HuH-7.5 (cell line): ENCODE results near the gene LEKR1.
"Not testable (repeated sequence)": the region's sequence is repeated elsewhere in the genome, so short reads cannot be mapped to it uniquely, and the experiment has no call there.

Experiments used
- DNase-seq: peaks from one replicate; pipeline ENCODE4 v3.0.0; 2011; ENCODE audit warnings: low spot score

The LEKR1 gene

DNA sequence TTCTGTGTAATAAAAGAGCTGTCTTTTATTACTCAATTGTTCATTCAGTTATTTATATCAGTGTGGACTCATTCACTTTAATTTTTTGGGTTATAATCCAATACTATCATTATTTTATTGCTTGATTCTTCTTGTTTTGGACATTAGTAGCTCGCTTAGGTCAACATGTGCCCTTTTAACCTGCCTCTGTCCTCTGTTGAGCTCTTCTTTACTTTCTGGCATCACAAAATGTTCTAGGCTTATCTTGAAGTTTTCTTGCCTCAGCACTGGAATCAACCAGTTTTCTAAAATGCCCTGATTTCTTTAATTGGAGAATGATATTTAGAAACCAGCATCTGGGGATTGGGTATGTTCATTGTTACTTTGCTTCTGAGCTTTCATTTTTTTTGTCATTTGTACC is 82.2 kb downstream of the LEKR1 start:
- no peak for DNase-seq

DNA sequence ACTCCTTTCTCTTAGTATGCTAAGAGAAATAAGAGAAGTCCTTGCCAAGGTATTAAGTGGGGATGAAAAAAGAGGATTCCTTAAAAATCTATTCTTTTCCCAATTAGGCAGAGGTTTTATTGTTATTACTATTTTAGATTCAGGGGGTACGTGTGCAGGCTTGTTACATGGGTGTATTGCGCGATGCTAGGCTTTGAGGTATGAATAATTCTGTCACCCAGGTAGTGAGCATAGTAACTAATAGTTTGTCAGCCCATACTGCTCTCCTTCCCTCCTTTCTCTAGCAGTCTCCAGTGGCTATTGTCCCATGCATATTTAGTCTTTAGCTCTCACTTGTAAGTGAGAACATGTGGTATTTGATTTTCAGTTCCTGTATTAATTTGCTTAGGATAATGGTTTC is 83.9 kb downstream of the LEKR1 start:
- no peak for DNase-seq

DNA sequence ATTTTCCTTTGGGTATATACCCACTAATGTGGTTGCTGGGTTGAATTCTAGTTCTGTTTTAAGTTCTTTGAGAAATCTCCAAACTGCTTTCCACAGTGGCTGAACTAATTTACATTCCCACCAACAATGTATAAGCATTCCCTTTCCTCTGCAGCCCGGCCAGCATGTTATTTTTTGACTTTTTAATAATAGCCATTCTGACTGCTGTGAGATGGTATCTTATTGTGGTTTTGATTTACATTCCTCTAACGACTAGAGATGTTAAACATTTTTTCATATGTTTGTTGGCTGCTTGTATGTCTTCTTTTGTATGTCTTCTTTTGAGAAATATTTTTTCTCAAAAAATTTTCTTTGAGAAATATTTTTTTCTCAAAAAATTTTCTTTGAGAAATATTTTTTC is 84.7 kb downstream of the LEKR1 start:
- not testable (repeated sequence) for DNase-seq

DNA sequence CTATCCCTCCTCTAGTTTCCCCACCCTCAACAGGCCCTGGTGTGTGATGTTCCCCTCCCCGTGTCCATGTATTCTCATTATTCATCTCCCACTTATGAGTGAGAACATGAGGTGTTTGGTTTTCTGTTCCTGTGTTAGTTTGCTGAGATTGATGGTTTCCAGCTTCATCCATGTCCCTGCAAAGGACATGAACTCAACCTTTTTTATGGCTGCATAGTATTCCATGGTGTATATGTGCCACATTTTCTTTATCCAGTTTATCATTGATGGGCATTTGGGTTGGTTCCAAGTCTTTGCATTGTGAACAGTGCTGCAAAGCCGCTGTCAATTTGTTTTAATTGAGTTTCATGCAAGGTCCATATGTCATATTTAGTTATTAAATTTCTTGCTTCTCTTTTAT is 88.1 kb downstream of the LEKR1 start:
- not testable (repeated sequence) for DNase-seq

DNA sequence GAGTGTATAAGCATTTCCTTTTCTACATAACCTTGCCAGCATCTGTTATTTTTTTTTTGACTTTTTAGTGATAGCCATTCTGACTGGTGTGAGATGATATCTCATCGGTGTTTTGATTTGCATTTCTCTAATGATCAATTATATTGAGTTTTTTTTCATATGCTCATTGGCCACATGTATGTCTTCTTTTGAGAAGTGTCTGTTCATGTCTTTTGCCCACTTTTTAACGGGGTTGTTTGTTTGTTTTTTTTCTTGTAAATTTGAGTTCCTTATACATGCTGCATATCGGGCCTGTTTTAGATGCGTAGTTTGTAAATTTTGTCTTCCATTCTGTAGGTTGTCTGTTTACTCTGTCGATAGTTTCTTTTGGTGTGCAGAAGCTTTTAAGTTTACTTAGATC is 89.2 kb downstream of the LEKR1 start:
- no peak for DNase-seq

DNA sequence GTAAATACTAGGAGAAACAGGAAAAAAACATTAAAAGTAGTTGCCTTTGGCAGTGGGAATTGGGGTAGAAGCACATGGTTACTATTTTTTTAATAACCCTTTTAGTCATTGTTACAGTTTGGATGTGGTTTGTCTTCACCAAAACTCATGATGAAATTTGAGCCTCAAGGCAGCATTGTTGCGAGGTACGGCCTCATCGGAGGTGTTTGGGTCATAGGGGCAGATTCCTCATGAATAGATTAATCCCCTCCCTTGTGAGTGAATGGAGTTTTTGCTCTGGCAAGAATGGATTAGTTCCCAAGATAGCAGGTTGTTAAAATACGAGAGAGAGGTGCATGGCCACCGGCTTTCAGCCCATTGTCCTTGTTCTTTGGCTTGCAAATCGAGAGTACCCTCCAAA is 92.6 kb downstream of the LEKR1 start:
- DNase-seq = no peak

DNA sequence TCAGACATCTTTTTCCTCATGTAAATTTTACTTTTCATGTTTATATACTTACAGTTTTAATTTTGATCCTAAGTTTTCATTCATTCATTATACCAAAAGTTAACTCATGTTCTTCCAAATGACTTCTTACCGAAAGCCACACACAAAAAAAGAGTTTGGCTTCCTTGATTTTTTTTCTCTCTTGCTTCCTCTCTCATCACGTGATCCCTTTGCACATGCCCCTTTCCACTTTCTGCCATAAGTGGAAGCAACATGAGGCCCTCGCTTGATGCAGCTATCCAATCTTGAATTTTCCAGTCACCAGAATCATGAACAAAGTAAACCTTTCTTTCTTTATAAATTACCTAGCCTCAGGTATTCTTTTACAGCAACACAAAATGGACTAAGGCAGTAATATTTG is 93.7 kb downstream of the LEKR1 start:
- DNase-seq = no peak

DNA sequence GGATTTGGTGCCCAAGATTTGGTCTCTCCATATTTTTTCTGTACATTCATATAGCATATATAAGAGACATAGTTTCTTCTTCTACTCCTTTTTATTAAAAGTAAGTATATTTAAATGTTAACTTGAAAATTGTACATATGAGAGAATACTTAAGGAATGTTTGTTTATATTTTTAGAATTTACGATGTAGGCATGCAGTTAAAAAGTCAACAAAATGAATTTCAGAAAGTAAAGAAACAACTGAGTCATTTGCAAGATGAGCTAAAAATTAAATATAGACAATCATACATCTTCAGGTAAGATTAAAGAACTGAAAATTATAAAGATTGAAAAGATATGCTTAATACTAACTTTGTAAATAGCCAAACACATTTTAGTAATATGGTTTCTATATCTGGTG is 94.2 kb downstream of the LEKR1 start:
- no peak for DNase-seq

DNA sequence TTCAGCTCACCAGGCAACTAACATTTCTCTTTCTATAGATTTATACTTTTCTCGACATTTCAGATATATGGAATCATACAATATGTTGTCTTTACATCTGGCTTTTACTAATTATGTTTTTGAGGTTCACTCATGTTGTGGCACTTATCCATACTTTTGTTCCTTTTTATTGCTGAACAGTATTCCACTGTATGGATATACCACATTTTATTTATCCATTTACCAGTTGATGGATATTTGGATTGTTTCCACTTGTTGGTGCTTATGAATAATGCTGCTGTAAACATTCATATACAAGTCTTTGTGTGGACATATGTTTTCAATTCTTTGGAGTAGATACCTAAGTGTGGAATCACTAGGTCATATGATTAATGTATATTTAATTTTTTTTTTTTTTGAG is 97.2 kb downstream of the LEKR1 start:
- DNase-seq = no peak

DNA sequence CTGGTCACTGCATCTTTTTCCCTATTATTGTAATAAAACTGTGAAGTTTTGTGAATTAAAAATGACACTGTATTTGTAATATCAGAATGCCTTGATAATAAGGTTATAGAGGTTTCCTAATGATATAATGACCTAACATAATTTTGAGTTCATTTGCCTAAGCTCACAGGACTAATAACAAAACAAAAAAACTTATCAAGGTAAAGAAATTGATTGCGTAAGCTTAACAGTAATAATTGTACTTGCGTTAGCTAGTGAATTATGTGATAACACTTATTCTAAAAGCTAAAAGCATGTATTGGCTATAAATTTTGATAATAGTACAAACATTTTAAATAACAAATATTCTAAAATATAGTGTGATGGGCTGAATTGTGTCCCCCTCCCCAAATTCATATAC is 112.6 kb downstream of the LEKR1 start:
- no peak for DNase-seq

DNA sequence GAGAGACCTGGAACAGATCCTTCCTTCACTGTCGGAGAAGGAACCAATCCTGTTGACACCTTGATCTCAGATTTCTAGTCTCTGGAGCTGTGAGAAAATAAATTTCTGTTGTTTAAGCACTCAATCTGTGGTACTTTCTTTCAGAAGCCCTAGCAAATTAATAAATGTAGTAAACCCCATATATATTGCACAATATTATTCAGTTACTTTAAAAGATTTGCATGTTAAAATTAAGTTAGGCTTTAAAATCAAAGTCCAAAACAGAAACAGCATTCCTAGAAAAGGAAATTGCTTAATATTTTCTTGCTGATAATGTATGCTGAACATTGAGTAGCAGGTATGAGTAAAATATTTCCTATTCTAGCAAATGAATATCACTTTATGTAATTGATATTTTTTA is 113.2 kb downstream of the LEKR1 start:
- no peak for DNase-seq

DNA sequence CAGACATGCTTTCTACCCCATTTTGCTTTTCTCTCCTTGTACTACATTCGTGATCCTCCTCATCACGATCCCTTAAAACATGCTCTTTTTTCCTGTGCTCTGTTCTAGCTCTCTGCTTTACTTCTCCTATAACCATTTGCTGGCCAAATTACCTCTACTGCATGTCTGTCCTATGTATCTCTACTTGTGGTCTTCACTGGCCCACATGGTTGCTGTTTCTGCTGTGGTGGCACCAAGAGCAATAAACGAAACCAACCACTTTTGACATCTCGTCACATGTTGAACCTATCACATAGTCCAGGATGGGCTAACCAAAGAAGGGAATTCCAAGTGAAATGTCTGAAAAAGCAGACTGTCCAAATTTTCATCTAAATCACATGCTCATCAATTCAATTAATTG is 115.2 kb downstream of the LEKR1 start:
- DNase-seq = no peak

DNA sequence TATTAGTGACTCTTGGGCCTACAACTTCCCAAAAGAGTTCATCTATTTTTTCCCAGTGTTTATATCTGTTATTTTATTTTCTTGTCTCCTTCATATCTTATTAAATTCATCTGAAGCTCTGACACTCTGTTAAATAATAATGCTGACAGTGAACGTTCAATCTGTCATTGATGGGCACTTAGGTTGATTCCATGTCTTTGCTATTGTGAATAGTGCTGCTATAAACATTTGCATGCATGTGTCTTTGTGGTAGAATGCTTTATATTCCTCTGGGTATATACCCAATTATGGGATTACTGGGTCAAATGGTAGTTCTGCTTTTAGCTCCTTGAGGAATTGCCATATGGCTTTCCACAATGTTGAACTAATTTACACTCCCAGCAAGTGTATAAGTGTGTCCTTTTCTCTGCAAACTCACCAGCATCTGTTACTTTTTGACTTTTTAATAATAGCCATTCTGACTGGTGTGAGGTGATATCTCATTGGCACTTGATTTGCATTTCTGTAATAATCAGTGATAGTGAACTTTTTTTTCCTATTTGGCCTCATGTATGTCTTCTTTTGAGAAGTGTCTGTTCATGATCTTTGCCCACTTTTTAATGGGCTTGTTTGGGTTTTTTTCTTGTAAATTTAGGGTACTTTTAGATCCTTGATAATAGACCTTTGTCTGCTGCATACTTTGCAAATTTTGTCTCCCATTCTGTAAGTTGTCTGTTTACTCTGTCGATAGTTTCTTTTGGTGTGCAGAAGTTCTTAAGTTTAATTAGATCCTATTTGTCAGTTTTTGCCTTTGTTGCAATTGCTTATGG is 122.5 kb downstream of the LEKR1 start:
- no peak for DNase-seq

DNA sequence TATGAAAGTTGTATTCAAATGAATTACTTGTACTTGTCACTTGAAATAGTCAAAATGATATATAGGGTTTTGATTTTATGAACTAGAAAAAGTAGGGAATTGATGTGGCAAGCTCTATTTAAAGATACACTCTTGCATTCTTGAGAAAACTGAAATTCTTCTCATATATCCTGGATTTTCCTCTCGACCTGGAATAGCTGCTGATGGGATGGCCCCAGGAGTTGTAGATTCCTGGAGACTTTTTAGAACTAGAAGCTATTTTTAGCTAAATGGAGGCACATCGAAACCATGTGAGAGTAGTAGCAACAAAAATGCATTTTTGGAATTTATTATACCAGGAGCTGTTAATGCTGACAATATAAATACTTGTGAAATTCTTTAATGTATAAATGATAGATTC is 125.9 kb downstream of the LEKR1 start:
- DNase-seq = no peak

DNA sequence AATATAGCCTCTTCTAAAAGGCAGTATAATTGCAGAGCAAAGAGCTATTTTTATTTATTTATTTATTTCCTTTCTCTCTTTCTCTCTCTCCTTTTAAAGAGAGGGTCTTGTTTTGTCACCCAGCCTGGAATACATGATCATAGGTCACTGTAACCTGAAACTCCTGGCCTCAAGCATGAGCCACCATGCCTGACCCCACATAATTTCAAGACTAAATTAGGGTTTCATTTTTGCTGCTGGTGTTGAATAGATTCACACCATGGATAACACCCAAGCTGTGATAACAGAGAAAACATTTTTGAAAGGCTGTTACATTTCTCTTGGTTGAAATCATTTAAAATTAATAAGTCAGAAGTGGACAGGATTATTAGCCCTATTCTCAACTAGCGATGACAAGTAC is 131.6 kb downstream of the LEKR1 start:
- DNase-seq = no peak

DNA sequence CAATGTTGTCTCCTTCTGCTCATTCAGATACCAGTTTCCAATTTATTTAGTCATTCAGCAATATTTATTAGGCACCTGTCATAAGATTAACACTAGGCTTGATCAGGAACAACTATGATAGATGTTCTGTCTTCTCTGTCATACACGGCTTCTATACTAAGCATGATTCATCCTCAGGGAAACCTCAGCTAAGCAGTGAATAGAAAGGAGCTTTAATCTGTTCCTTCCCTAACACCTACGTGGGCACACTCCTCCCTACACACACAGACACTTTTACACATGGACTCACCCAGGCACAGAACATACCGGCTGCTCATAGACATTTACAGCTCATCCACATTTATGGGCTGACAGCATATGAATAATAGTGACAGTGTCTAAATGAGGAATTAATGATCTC is 136.9 kb downstream of the LEKR1 start:
- DNase-seq = no peak

DNA sequence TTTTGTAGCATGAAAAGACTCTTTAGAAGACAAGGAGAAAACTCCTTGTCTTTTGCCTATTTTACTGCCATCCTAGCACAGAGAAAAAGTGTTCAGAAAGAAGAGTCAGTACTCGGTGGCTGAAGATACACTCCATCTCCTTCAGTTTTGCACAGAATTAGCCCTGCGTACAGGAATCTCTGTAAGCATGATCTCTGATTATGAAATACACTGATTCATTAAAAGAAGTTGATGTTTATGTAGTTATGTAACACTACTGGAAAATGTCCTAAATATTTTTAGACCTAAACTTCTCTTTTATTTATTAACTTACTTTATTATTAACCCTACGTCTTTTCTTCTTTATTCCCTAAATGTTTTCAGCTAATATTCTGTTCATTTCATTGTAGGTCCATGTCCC is 138.4 kb downstream of the LEKR1 start:
- no peak for DNase-seq

DNA sequence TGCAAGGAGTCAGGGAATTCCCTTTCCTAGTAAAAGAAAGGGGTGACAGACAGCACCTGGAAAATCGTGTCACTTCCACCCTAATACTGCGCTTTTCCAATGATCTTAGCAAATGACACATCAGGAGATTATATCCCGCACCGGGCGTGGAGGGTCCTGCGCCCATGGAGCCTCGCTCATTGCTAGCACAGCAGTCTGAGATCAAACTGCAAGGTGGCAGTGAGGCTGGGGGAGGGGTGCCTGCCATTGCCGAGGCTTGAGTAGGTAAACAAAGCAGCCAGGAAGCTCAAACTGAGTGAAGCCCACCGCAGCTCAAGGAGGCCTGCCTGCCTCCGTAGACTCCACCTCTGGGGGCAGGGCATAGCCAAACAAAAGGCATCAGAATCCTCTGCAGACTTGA is 140.2 kb downstream of the LEKR1 start:
- DNase-seq = not testable (repeated sequence)

DNA sequence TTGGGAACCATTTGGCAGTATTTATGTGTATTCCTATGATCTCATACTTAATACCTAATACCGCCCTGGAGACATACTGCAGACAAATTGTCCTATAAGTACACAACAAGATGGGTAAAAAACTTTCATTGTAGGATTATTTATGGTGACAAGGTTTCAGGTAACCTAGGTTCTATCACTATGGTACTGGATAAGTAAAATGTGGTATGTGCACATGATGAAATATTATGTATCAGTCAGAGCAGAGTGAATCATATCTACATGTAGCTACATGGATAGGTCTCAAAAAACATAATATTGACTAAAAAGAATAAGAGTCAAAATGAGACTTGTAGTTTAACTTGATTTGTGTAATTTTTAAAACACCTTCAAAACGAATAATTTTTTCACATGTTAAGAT is 147.8 kb downstream of the LEKR1 start:
- DNase-seq = no peak

DNA sequence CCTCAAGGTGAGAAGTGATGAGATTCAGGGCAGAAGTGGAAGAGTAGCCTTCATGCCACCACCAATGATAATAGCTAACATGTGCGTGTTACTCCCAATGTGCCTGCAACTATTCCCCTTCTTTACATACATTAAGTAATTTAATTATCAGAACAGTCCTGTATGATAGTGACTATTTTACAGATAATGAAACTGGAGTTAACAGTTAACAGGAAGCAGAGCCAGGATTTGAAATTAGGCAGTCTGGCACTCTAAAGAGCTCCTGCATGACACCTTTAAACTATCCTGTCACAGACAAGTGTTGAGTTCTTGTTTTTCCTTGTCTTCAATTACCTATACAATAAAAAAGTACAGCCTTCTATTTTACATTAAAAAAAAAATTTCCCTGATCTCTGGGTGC is 148.8 kb downstream of the LEKR1 start:
- DNase-seq = no peak

DNA sequence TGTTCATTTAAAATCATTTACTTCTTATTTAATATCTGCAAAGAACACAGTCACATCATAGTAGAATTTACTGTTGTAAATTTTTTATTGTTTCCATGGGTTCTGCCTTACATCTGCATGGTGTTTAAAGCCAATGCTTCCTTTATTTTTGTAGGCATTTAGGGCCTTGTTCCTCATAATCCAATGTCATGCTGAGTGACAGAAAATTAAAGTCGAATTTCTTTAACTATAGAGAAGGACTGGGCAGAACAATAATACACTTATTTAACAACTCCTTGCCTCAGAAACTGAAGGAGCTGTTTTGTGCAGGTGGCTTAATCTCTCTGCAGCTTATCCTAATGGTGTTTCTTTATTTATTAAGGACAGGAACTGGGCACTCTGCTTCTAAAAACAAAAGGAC is 149.6 kb downstream of the LEKR1 start:
- no peak for DNase-seq

DNA sequence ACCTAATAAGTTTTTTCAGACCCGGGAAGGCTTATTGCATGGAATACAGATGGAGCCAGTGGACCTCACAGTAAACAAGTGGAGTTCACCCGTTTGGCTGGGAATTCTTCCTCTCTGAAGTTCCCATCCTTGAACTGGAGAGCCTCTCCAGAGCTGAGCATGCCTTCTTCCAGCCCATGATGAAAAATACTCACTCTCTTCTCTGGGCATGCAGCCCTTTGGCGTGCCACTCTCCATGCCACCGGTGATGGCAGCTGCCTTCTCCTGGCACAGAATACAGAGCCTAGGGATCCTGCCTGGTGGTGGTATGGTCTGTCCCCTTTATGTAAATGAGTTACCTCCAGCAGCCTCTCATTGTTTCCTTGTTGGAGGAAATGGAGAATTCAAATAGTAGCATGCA is 150.8 kb downstream of the LEKR1 start:
- DNase-seq = no peak

DNA sequence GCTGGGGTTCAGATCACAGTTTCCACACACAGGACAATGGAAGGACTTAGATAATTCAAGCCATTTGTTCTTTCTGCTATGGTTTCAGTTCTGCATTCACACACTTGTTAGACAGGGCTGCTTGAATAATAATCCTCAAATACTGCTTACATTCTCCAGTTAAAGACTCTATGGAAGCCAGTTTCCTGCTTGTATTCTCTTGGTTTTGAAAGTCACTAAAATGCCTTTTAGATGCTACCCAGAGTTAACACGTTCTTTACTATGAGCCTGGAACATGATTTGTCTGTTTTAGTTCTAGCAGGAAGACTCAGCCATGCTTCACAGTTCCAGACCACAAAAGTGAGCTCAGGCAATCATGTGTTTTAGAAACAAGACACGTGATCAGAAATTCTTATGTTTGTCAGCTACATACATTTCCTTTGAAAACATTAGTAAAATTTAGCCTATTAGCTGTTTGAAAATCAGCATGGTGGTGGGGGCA is 152.4 kb downstream of the LEKR1 start:
- no peak for DNase-seq

DNA sequence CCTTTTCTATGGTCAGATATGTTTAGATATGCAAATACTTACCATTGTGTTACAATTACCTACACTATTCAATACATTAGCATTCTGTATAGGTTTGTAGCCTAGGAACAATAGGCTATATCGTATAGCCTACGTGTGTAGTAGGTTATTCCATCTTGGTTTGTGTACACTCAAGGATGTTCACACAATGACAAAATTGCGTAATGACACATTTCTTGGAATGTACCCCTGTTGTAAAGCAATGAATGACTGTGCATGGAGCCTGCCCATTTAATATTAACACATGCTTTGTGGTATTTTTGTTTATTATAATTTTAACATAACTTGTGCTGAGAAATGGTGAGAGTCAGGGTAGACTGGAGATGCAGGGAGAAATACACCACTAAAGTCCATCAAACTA is 154.9 kb downstream of the LEKR1 start:
- DNase-seq = no peak
